AG09309 (cell line): Measurements from ENCODE around the gene TANK.
A peak's percentile ranks its signal among the peaks of the same experiment; 100 is the strongest.

ENCODE experiments used
- DNase-seq: peaks from one replicate; pipeline ENCODE4 v3.0.0-alpha.2; 2010; ENCODE audit warnings: low read depth
- H3K4me3 ChIP-seq: 2 replicates; pipeline ENCODE4 v1.5.1; 2011; ENCODE audit warnings: mild to moderate bottlenecking, low read depth, low read length, moderate library complexity; ENCODE audit not compliant: control insufficient read depth
- TF ChIP-seq, protein P1 (sequence below): IDR thresholded peaks from 2 replicates; pipeline ENCODE4 v1.5.1; 2011; ENCODE audit warnings: mild to moderate bottlenecking, low read depth, low read length, inconsistent platforms; ENCODE audit not compliant: insufficient read depth, control insufficient read depth; ENCODE audit errors: missing control alignments

Gene TANK

DNA sequence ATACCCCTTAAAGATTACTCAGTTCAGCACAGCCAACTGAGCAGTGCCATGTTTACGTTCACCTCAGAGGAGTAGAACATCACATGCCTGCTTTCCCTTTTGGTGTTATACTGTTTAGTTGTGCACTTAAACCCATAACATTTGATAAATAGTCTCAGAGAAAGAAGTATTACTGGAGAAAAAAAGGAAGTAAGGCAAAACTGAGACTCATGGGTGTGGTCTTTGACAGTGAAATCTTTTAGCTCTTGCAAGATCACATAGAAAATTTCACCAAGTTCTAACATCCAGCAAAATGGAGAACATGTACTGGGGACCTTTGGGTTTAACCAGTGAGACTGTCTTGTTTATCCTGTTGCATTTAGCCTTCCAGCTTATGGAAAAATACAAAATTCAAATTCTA is 5.6 kb downstream of the TANK start:
- TF ChIP-seq, protein P1, sequence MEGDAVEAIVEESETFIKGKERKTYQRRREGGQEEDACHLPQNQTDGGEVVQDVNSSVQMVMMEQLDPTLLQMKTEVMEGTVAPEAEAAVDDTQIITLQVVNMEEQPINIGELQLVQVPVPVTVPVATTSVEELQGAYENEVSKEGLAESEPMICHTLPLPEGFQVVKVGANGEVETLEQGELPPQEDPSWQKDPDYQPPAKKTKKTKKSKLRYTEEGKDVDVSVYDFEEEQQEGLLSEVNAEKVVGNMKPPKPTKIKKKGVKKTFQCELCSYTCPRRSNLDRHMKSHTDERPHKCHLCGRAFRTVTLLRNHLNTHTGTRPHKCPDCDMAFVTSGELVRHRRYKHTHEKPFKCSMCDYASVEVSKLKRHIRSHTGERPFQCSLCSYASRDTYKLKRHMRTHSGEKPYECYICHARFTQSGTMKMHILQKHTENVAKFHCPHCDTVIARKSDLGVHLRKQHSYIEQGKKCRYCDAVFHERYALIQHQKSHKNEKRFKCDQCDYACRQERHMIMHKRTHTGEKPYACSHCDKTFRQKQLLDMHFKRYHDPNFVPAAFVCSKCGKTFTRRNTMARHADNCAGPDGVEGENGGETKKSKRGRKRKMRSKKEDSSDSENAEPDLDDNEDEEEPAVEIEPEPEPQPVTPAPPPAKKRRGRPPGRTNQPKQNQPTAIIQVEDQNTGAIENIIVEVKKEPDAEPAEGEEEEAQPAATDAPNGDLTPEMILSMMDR, result no peak
- H3K4me3 ChIP-seq, result no peak overlapping the region
- DNase-seq, result no peak

DNA sequence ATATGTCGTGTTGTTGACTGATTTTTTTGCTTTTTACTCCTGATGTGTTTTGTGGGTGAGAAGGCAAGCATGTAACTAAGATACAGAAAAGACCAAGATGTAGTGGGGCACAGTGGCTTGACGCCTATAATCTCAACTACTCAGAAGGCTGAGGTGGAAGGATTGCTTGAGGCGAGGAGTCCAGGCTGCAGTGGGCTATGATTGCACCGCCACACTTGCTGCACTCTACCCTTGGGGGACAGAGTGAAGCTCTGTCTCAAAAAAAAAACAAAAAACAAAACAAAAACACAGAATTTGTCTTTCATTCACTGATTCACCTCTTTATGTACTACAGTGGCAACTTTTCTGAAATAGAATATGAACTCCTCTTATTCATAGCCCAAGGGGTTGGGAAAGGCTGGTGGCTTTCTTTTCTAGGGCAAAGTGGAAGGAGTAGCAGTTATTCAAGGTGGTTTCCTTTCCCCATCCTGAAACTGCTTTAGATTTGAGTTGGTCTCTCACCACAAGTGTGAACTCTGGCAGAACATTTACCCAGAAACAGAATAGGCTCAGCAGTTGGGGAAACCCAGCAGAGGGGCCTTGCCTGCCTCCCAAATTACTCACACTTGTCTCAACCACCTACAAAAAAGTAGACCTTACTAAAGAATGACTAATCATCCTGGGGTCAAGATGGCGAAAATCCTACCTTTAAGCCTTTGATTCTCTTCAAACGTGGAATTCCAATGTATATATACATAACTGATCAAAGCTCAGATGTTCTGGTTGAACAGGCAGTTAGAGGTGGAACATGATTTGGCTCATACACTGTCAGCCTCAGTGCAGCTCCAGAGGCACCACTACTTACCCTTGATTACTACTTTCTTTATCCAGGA is 6.5 kb downstream of the TANK start:
- no peak overlapping the region for H3K4me3 ChIP-seq
- TF ChIP-seq, protein P1, result no peak
- DNase-seq, result no peak

DNA sequence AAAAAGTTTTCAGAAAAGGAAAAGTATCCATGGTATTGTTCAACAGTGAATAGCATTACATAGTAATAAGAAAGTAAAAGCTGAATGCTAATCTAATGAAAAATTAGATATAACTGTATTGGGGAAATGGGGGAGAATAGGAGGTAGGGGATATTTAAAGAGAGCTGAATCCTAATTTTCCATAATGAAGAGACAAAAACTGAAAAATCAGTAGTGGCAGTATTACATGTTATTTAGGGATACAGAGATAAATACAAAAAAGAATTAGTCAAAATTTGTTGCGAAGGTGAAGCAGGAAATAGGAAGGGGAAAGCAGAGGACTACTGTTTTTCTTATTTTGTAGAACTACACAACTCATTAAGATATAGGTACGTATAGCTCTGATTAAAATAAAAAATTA is 9.1 kb downstream of the TANK start:
- no peak for DNase-seq
- TF ChIP-seq, protein P1, result no peak
- H3K4me3 ChIP-seq, result no peak overlapping the region

DNA sequence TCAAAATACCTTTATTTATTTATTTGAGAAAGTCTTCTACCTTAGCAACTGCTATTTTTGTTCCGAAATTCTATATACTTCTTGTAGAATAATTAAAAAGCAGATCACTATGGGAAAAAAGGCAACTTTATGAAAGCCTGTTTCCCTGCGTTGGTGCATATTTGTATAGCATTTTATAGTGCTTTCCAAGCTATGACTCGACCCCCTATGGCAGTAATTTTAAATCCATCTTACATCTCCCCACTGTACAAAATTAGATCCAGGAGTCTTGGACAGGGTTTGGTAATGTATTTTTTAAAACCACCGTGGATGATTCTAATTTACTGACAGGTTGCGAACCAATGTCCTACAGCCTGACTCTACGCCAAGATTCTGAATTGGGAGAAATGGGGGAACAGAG is 10.1 kb downstream of the TANK start:
- H3K4me3 ChIP-seq, result no peak overlapping the region

DNA sequence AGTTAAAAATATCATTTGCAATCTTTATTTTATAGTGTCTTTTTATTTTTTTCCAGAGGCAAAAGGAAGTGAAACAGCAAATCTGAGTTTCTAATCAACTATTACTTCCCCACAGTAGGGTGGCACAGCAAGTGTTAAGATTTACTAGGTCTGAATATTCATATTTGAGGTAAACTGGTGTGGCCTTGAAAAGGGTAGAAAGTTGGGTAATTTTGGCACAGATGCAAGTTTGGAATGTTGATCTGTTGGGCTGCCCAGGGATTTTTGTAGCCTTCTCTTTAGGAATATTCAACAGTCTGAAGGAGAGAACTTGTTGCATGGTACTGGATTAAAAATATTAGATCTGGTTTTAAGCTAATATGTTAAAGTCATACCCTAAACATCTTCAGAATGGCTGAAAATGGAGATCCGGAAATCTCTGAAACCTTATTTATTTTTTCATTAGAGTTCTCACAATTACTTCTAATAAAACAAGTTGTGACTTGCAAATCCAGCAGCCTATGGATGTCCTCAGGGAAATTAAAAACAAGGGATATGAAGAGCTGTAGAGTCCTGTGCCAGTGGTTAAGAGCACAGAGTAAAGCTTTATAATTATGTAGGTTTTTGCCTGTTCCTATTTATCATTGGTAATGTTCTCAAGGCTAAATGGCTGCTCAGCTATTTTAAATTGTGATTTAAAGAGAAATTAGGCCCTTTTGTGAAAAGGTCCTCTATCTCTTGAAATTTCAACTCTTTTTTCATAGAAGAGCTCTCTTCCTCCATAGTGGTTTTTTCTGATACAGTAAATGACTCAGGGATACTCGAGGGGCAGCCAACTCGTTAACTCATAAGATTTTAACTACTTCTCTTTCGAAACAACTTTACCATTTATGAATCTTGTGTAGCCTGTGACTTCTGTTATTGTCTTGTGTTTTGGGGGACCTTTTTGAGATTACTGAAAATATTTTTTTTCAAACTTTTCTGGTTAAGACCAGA is 11.0 kb downstream of the TANK start:
- H3K4me3 ChIP-seq, result no peak overlapping the region
- DNase-seq, result peak; percentile 44
- TF ChIP-seq, protein P1, result no peak

More for the DNA sequence above, 10.1 kb downstream of the TANK start:
- no peak for DNase-seq
- TF ChIP-seq, protein P1, result no peak

DNA sequence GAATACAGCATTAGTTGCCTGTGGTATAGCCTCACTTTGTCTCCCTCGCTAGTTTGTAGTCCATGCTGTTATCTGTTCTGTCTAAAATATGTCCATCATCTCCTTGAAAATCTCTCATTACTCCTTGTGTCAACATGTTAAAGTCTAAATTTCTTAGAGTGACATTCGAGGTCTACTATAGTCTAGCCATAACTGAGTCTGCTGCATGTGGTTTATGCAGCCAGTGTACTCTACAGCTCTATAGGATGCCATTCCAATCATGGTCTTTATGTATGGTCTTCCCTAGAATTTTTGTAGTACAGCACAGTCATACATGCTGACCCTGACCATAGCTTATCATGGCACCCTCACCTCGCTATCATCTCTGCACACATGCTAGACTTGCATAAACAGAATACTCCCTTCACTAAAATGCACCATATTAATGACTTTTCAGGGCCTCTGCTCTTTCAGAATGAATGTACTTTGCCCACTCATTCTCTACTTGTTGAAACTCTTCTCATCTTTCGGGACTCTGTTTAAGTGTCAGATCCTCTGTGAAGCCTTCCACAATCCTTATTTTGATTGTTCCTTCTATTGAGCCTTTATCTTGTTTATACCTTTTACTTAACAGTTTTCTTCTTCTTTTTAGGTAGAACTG is 12.8 kb downstream of the TANK start:
- DNase-seq, result no peak
- TF ChIP-seq, protein P1, result no peak
- no peak overlapping the region for H3K4me3 ChIP-seq
